T-helper 1 cell treated with Interleukin-12 subunit alpha and Interleukin-12 subunit beta and Interleukin-4 antibody, amounts not matched to agents 30 μg/mL and 1 μg/mL, for 36 hours (primary cell): ENCODE measurements around the gene TMSB4X.
"Not testable (repeated sequence)": the region's sequence is repeated elsewhere in the genome, so short reads cannot be mapped to it uniquely, and the experiment has no call there.

Experiments used
- H3K27ac Mint-ChIP-seq: one replicate; pipeline ENCODE4 v1.8.0; 2021; ENCODE audit warnings: mild to moderate bottlenecking, mixed read lengths
- H3K27me3 Mint-ChIP-seq: one replicate; pipeline ENCODE4 v1.8.0; 2021; ENCODE audit warnings: low read depth, mixed read lengths
- H3K36me3 Mint-ChIP-seq: one replicate; pipeline ENCODE4 v1.8.0; 2021; ENCODE audit warnings: low read depth, mixed read lengths
- H3K4me1 Mint-ChIP-seq: one replicate; pipeline ENCODE4 v1.8.0; 2021; ENCODE audit warnings: low read depth, mixed read lengths
- H3K4me3 Mint-ChIP-seq: one replicate; pipeline ENCODE4 v1.8.0; 2021; ENCODE audit warnings: mild to moderate bottlenecking, moderate library complexity, mixed read lengths
- H3K9me3 Mint-ChIP-seq: one replicate; pipeline ENCODE4 v1.8.0; 2021; ENCODE audit warnings: mixed read lengths

Gene TMSB4X

DNA sequence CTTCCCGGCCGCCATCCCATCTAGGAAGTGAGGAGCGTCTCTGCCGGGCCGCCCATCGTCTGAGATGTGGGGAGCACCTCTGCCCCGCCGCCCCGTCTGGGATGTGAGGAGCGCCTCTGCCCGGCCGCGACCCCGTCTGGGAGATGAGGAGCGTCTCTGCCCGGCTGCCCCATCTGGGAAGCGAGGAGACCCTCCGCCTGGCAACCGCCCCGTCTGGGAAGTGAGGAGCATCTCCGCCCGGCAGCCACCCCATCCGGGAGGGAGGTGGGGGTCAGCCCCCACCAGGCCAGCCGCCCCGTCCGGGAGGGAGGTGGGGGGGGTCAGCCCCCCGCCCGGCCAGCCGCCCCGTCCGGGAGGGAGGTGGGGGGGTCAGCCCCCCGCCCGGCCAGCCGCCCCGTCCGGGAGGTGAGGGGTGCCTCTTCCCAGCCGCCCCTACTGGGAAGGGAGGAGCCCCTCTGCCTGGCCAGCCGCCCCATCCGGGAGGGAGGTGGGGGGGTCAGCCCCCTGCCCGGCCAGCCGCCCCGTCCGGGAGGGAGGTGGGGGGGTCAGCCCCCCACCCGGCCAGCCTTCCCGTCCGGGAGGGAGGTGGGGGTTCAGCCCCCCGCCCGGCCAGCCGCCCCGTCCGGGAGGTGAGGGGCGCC, 11.6 kb upstream of the TMSB4X start:
- H3K4me3 Mint-ChIP-seq = not testable (repeated sequence)
- H3K4me1 Mint-ChIP-seq = peaks cover 51% of the 10 kb centered on the region

DNA sequence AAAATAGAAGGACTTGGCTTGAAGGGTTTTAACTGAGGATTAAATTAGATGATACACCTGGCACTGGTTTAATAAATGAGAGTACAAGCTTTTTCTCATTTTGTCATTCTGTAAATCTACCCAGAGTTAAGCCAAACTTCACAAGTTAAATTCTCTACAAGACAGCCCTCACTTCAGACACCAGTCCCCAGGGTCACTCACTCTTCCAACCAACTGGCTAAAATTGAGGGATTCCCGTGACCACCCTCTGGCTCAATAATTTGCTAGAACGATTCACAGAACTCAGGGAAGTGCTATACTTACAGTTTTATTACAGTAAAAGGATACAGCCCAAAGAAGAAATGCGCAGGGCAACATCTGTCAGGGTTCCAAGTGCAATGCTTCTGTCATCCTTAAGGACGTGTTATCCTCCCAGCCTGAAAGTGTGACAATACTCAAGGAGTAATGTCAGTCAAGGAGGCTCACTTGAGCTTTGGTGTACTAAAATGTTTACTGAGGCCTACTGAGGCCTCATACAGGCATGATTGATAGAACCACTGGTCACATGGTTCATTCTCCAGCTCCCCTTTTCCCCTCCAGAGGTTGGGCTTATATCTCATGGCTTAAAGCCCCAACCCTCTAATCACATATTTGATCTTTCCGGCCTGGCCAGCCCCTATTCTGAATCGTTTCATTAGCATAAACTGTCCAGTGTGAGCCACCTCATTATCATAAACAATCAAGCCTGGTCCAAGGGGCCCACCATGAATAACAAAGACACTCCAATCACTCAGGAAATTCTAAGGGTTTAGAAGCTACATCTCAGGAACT, 9.6 kb upstream of the TMSB4X start:
- Mint-ChIP-seq H3K36me3 (peaks cover 6% of the 10 kb centered on the region), H3K4me3 (no peak overlapping the region), H3K4me1 (peaks cover 44% of the 10 kb centered on the region), H3K9me3 (no peaks in the 10 kb centered on the region), H3K27ac (peak overlapping the region; percentile 29), H3K27me3 (no peaks in the 10 kb centered on the region)

More for the DNA sequence above, 11.6 kb upstream of the TMSB4X start:
- not testable (repeated sequence) for H3K27me3 Mint-ChIP-seq, H3K36me3 Mint-ChIP-seq, H3K27ac Mint-ChIP-seq, H3K9me3 Mint-ChIP-seq

DNA sequence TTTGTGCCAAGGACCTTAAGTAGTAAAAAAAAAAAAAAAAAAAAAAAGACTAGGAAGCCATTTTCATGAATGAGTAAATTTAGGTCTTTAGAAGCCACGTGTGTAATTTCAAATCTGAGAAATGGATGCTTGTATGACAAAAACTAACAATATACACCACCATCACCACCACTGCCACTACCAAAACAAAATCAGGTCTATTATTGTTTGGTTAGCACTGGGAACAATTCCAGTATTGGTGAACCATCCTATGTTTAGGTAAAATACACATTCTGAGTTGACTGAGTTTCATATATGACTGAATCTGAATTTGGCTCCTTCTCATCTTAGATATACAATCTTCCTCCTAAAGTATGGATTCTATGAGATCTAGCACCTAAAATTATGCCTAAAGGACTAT, 8.8 kb upstream of the TMSB4X start:
- Mint-ChIP-seq H3K4me3 (no peak overlapping the region), H3K27ac (peak overlapping the region; percentile 89), H3K9me3 (no peaks in the 10 kb centered on the region), H3K36me3 (peaks cover 6% of the 10 kb centered on the region), H3K27me3 (no peaks in the 10 kb centered on the region), H3K4me1 (peaks cover 45% of the 10 kb centered on the region)

DNA sequence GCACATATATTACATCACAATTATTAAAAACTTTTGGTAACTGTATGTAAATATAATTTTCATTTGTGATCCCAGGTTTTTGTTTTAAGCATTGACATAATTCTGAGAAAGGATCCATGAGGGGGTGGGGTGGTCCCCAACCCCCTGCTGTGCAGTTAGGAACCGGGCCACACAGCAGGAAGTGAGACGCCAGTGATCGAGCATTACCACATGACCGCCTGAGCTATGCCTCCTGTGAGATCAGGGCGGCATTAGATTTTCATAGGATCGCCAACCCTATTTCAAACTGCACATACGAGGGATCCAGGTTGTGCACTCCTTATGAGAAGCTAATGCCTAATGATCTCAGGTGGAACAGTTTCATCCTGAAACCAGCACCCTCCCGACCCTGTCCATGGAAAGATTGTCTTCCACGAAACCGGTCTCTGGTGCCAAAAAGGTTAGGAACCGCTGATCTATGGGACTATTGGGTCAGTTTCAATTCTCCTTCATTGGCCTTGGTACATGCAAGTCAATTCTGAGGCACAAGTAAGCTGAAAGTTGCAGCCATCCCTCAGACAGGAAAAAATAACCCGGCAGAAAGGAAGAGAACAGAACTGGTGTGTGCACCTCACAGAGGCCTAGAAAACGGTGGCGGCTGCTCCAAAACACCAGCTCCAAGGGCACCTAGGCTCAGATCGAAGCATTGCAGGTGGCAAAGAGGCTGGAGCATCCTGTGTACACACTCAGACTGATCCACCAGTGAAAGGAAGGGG, 7.0 kb upstream of the TMSB4X start:
- no peaks in the 10 kb centered on the region for H3K27me3 Mint-ChIP-seq
- H3K4me1 Mint-ChIP-seq = peaks cover 45% of the 10 kb centered on the region
- no peaks in the 10 kb centered on the region for H3K9me3 Mint-ChIP-seq
- H3K36me3 Mint-ChIP-seq = peaks cover 6% of the 10 kb centered on the region
- H3K4me3 Mint-ChIP-seq = peak overlapping the region; percentile 74
- H3K27ac Mint-ChIP-seq = peak overlapping the region; percentile 89

DNA sequence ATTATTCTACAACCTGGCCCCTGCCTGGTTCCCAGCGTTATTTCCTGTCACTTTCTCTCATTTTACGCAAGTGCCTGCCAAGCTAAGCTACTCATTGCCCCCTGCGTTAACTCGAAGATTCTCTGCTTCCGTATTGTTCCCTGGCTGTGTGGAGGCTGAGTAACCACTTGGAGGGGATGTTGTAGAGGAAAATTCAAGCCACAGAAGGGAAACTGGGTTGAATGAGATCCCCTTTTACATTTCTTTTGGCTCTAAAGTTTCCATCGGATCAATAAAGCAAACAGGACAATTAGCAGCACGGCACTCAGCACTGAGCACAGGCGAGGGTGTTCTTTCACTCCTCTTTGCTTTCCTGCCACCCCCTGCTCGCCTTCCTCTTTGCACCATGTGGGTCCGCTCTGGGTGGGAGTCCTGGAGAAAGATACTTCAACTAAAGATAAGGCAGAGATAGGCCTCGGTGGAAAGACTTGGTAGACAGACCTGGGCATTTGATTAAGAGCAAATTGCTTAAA, 4.2 kb upstream of the TMSB4X start:
- Mint-ChIP-seq H3K9me3 (no peaks in the 10 kb centered on the region), H3K36me3 (peaks cover 15% of the 10 kb centered on the region), H3K4me3 (peak overlapping the region; percentile 86), H3K27ac (peak overlapping the region; percentile 97), H3K27me3 (no peaks in the 10 kb centered on the region), H3K4me1 (peaks cover 45% of the 10 kb centered on the region)

DNA sequence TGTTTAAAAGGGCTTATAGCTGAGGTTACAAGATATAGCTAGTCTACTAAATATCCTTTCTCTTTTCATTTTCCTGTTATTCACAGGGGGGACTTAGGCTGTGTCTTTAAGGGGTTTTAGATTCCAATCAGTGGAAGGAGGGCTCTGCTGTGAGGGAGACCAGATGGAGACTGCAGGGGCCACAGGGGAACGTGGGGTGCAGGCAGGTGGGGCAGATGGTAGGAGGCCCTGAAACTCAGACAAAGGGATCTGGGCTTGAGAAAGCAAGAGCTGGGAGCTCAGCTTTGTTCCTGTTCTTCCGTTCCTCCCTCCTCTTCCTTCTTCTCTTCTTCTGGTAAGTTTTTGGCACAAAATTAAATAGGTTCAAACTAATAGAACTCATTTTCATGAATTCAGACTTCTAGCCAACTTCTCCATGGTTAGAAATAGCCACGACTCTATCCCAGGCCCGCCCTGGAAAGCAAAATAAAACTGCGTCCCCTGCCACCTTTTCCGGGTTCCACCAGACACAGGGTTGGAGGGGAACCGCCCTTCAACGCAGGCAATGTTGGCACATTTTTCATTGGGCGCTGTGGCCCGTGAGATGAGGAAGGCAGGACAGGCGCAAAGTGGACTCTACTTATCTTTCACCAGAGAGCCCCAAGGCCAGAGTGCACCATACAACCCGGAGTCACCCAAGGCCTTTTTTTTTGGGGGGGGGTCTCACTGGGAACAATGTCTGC, 3.5 kb upstream of the TMSB4X start:
- Mint-ChIP-seq H3K4me3 (peak overlapping the region; percentile 86), H3K9me3 (no peaks in the 10 kb centered on the region), H3K4me1 (peaks cover 42% of the 10 kb centered on the region), H3K27me3 (no peaks in the 10 kb centered on the region), H3K27ac (peak overlapping the region; percentile 97), H3K36me3 (peaks cover 20% of the 10 kb centered on the region)

DNA sequence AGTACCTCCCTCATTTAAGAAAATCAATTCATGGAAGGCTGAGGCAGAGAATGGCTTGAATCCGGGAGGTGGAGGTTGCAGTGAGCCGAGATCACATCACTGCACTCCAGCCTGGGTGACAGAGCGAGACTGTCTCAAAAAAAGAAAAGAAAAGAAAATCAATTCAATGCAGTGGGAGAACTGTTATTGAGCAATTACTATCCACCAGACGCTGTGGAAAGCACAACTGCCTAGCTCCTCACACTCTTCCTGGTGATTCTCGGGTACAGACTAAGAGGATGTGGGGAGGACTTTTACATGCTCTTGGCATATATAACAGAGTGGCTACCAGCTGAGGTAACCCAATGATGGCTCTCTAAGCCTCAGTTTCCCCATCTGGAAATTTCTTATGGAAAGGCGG, 2.7 kb upstream of the TMSB4X start:
- peak overlapping the region; percentile 97 for H3K27ac Mint-ChIP-seq
- H3K27me3 Mint-ChIP-seq = no peaks in the 10 kb centered on the region
- peaks cover 37% of the 10 kb centered on the region for H3K4me1 Mint-ChIP-seq
- H3K36me3 Mint-ChIP-seq = peaks cover 27% of the 10 kb centered on the region
- no peaks in the 10 kb centered on the region for H3K9me3 Mint-ChIP-seq
- H3K4me3 Mint-ChIP-seq = peak overlapping the region; percentile 86

DNA sequence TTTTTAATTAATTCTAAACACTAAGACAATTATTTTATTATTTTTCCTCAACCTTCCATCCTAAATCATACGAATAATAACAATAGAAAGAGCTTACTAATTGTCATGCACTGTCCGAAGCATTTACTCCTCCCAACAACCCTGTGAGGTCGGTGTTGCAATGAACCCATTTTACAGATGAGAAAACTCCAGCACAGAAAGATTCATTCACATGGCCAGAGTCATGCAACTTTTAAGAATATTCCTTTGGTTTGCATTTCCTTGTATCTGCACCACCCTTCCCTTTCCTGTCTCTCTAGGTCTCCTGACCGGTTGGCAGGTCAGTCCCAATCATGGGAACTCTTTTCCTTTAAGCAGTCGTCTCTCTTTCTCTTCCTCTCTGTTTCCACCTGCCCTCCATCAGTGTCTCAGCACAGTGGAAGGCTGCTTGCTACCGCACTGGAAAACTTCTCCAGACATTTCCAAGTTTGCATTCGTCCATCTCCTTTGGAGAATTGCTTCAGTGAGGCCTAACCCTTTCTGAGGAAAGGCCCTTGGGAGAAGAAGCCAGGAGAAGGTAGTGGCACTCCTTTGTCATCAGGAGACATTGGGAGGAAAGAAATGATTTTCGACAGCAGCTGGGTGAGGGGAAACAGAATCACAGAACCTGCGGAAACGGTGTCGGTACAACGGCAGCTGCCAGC, 1.9 kb upstream of the TMSB4X start:
- Mint-ChIP-seq H3K36me3 (peaks cover 35% of the 10 kb centered on the region), H3K9me3 (no peaks in the 10 kb centered on the region), H3K4me3 (peak overlapping the region; percentile 98), H3K27me3 (no peaks in the 10 kb centered on the region), H3K4me1 (peaks cover 34% of the 10 kb centered on the region), H3K27ac (peak overlapping the region; percentile 99)

DNA sequence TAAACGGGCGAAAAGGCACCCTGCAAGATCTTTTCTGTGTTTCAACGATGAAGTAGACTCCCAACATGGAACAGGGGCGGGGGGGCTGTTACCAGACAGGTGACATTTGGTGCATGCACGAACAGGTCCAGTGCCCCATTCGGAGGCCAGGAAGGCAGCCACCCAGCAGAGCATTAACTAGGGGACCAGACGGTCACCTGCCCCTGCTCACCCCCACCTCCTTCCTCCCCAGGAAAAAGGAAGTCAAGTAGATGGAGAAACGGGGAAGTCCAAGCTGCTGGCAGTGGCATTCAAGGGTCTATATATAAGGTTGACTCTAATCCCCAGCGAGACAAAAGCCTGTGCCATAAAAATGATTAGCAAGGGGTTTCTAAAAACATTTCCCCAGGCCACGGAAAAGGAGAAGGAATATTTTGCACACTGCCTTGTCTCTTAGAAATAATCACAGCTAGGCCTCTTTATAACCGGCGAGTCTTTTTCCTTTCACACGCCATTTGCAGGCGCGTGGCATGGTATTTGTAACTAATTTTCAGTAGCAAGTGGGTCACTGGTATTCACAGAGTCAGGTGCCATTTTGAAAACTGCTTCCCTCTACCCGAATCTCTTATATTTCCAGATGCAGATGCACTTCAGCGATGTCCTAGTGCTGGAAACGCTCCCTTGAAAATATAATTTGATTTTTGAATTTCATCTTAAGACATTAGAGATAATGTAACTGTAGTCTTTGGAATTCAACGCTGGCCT, 1.2 kb upstream of the TMSB4X start:
- Mint-ChIP-seq H3K9me3 (no peaks in the 10 kb centered on the region), H3K36me3 (peaks cover 37% of the 10 kb centered on the region), H3K4me3 (peak overlapping the region; percentile 98), H3K27ac (peak overlapping the region; percentile 99), H3K4me1 (peaks cover 35% of the 10 kb centered on the region), H3K27me3 (no peaks in the 10 kb centered on the region)

DNA sequence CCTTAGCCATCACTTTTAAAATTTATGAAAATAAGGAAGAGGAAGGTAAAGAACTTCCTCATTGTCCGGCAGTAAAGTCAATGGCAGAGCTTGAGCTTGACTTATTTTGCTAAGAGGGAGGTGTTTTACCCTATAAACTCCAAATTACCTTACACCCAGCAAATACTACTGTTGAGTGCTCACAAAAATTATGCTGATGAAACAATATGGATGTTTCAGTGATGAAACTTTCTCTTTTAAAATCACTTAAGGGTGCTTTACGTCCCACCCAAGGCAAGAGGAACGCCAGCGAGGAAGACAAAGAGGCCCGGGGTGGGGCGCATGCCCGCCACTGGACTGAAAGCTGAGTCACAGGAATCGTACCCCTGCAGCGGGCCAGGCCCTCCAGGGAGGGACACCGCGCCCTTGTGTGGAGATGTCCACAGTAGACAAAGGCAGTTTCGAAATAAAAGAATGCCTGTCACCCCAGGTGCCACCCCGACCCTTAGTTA, 560 bp upstream of the TMSB4X start:
- Mint-ChIP-seq H3K27me3 (no peaks in the 10 kb centered on the region), H3K36me3 (peaks cover 37% of the 10 kb centered on the region)

DNA sequence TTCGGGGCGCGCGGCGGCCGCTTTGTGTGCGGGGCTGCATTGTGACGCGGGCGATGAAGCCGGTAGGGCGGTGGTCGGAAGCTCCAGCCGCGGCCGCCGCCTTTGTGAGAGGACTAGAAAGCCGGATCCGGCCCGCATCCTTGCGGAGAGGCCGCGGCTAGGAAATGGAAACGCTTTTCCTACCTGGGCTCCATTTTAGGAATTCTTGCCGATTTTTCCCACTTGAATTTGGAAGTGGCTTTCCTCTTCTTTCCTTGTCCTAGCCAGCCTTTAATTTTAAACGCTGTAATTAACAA, 708 bp downstream of the TMSB4X start:
- Mint-ChIP-seq H3K36me3 (peaks cover 37% of the 10 kb centered on the region), H3K4me1 (peaks cover 33% of the 10 kb centered on the region), H3K9me3 (no peaks in the 10 kb centered on the region), H3K4me3 (peak overlapping the region; percentile 98), H3K27me3 (no peaks in the 10 kb centered on the region), H3K27ac (peak overlapping the region; percentile 99)

More for the DNA sequence above, 560 bp upstream of the TMSB4X start:
- peak overlapping the region; percentile 98 for H3K4me3 Mint-ChIP-seq
- peak overlapping the region; percentile 99 for H3K27ac Mint-ChIP-seq
- no peaks in the 10 kb centered on the region for H3K9me3 Mint-ChIP-seq
- peaks cover 36% of the 10 kb centered on the region for H3K4me1 Mint-ChIP-seq

DNA sequence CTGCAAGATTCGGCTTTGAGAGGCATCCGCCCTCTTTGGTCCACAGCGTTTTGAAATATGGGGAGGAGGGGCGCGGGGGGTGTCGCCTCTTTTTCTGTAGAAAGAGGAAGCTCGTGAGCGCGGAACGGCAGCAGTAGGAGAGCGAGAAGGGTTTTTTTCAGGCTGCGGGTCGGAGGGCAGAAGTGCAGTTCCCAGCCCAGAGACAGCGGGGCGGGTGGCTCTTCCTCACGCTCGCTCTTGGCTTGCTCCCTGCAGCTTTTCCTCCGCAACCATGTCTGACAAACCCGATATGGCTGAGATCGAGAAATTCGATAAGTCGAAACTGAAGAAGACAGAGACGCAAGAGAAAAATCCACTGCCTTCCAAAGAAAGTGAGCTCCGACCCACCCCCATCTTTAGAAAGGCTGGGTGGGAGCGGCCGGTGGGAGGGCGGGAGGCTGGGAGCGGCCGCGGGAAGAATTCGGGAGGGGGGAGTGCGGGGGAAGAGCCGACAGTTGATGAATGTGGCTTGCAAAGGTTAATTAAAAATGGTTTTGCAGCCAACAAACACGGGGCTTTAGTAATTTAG, 1.2 kb downstream of the TMSB4X start:
- Mint-ChIP-seq H3K4me3 (peak overlapping the region; percentile 98), H3K9me3 (no peaks in the 10 kb centered on the region), H3K4me1 (peaks cover 28% of the 10 kb centered on the region), H3K27ac (peak overlapping the region; percentile 99), H3K27me3 (no peaks in the 10 kb centered on the region), H3K36me3 (peaks cover 37% of the 10 kb centered on the region)
